ENCODE data around the gene ITGA5.

ITGA5 gene

GRCh38 chr12:54419088-54419887, at the start of gene ITGA5:
Gene ITGA5 (minus strand): TSS chr12:54419266. CDS start chr12:54419198, 68 bp downstream.
- Histone ChIP-seq H3K4me3 (peak within 1 kb of the TSS; percentile 81), H3K9ac (ENCODE audit: insufficient read length) (peak within 1 kb of the TSS; percentile 78), H3K27ac (peak within 1 kb of the TSS; percentile 67), H3K9me3 (ENCODE audit: low read depth, low read length) (no peaks in the 10 kb centered on the region), H3K36me3 (ENCODE audit: insufficient read depth, low read length) (no peaks in the 10 kb centered on the region)
- no peak for TF ChIP-seq EZH2 (IDR thresholded peaks at IDR 0.05)
- TF ChIP-seq POLR2AphosphoS5 (IDR thresholded peaks at IDR 0.05; ENCODE audit: borderline replicate concordance, low read depth, low read length), result peak; percentile 63
- no peak for TF ChIP-seq FOXP2 (optimal IDR thresholded peaks at IDR 0.05; ENCODE audit: control extremely low read depth, extremely low read length, insufficient read depth)
- no peak for DNase-seq (ENCODE audit: low read depth, low spot score)

- no peak for DNase-seq (ENCODE audit: low read depth, low spot score)
- H3K9ac ChIP-seq (ENCODE audit: insufficient read length), result no peak overlapping the region
- no peaks in the 10 kb centered on the region for H3K36me3 ChIP-seq (ENCODE audit: insufficient read depth, low read length)
- H3K4me3 ChIP-seq, result no peak overlapping the region
- no peaks in the 10 kb centered on the region for H3K9me3 ChIP-seq (ENCODE audit: low read depth, low read length)
- H3K27ac ChIP-seq, result peak overlapping the region; percentile 17; the same call in 1 of the 2 replicates
- TF ChIP-seq EZH2 (IDR thresholded peaks at IDR 0.05), result no peak
- no peak for TF ChIP-seq FOXP2 (optimal IDR thresholded peaks at IDR 0.05; ENCODE audit: control extremely low read depth, extremely low read length, insufficient read depth)
- no peak for TF ChIP-seq POLR2AphosphoS5 (IDR thresholded peaks at IDR 0.05; ENCODE audit: borderline replicate concordance, low read depth, low read length)
These were observed 46.9 kb upstream of the ITGA5 start for GRCh38 chr12:54465857-54466523.

- Histone ChIP-seq H3K36me3 (ENCODE audit: insufficient read depth, low read length) (no peaks in the 10 kb centered on the region), H3K27ac (no peak overlapping the region), H3K4me3 (no peak overlapping the region), H3K9me3 (ENCODE audit: low read depth, low read length) (no peaks in the 10 kb centered on the region), H3K9ac (ENCODE audit: insufficient read length) (no peak overlapping the region)
- no peak for TF ChIP-seq POLR2AphosphoS5 (IDR thresholded peaks at IDR 0.05; ENCODE audit: borderline replicate concordance, low read depth, low read length)
- no peak for TF ChIP-seq FOXP2 (optimal IDR thresholded peaks at IDR 0.05; ENCODE audit: control extremely low read depth, extremely low read length, insufficient read depth)
- no peak for TF ChIP-seq EZH2 (IDR thresholded peaks at IDR 0.05)
- DNase-seq (ENCODE audit: low read depth, low spot score), result no peak
These were observed 44.4 kb upstream of the ITGA5 start for GRCh38 chr12:54463484-54463883.

DNA sequence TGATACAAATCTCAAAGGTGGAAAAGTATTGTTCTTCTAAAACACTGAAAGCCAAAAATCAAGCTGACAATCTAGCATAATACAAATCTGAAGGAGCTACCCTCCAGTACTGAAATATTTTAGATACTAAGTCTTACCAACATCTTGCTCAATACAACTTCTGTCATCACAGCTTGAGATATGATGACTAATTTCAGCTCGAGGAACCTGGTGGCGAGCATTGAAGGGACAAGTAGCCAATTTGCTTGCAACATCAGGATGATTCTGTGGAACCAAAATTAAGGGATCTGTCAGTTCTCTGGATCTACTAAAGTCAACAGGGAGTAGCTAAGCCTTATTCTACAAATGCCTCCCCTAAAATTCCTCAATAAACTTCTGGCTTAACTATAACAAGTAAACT, 44.0 kb upstream of the ITGA5 start:
- H3K27ac ChIP-seq, result no peak overlapping the region
- H3K36me3 ChIP-seq (ENCODE audit: insufficient read depth, low read length), result no peaks in the 10 kb centered on the region
- TF ChIP-seq POLR2AphosphoS5 (IDR thresholded peaks at IDR 0.05; ENCODE audit: borderline replicate concordance, low read depth, low read length), result no peak
- no peak for TF ChIP-seq EZH2 (IDR thresholded peaks at IDR 0.05)
- no peak for TF ChIP-seq FOXP2 (optimal IDR thresholded peaks at IDR 0.05; ENCODE audit: control extremely low read depth, extremely low read length, insufficient read depth)
- no peak overlapping the region for H3K4me3 ChIP-seq
- H3K9ac ChIP-seq (ENCODE audit: insufficient read length), result no peak overlapping the region
- no peak for DNase-seq (ENCODE audit: low read depth, low spot score)
- H3K9me3 ChIP-seq (ENCODE audit: low read depth, low read length), result no peaks in the 10 kb centered on the region

- no peak overlapping the region for H3K9ac ChIP-seq (ENCODE audit: insufficient read length)
- no peaks in the 10 kb centered on the region for H3K36me3 ChIP-seq (ENCODE audit: insufficient read depth, low read length)
- no peak for TF ChIP-seq FOXP2 (optimal IDR thresholded peaks at IDR 0.05; ENCODE audit: control extremely low read depth, extremely low read length, insufficient read depth)
- no peak for TF ChIP-seq EZH2 (IDR thresholded peaks at IDR 0.05)
- no peak for TF ChIP-seq POLR2AphosphoS5 (IDR thresholded peaks at IDR 0.05; ENCODE audit: borderline replicate concordance, low read depth, low read length)
- DNase-seq (ENCODE audit: low read depth, low spot score), result no peak
- H3K27ac ChIP-seq, result no peak overlapping the region
- no peak overlapping the region for H3K4me3 ChIP-seq
- no peaks in the 10 kb centered on the region for H3K9me3 ChIP-seq (ENCODE audit: low read depth, low read length)
These were observed 41.4 kb upstream of the ITGA5 start for GRCh38 chr12:54460317-54460923.

- H3K9ac ChIP-seq (ENCODE audit: insufficient read length), result no peak overlapping the region
- H3K36me3 ChIP-seq (ENCODE audit: insufficient read depth, low read length), result no peaks in the 10 kb centered on the region
- no peak for DNase-seq (ENCODE audit: low read depth, low spot score)
- H3K4me3 ChIP-seq, result no peak overlapping the region
- peak overlapping the region; percentile 38; the same call in 1 of the 2 replicates for H3K27ac ChIP-seq
- H3K9me3 ChIP-seq (ENCODE audit: low read depth, low read length), result no peaks in the 10 kb centered on the region
- no peak for TF ChIP-seq FOXP2 (optimal IDR thresholded peaks at IDR 0.05; ENCODE audit: control extremely low read depth, extremely low read length, insufficient read depth)
- TF ChIP-seq POLR2AphosphoS5 (IDR thresholded peaks at IDR 0.05; ENCODE audit: borderline replicate concordance, low read depth, low read length), result no peak
- no peak for TF ChIP-seq EZH2 (IDR thresholded peaks at IDR 0.05)
These were observed 40.3 kb upstream of the ITGA5 start for GRCh38 chr12:54459355-54459754.

- Histone ChIP-seq H3K4me3 (no peak overlapping the region), H3K36me3 (ENCODE audit: insufficient read depth, low read length) (no peaks in the 10 kb centered on the region), H3K27ac (no peak overlapping the region), H3K9ac (ENCODE audit: insufficient read length) (no peak overlapping the region), H3K9me3 (ENCODE audit: low read depth, low read length) (no peaks in the 10 kb centered on the region)
- TF ChIP-seq EZH2 (IDR thresholded peaks at IDR 0.05) (no peak), FOXP2 (optimal IDR thresholded peaks at IDR 0.05; ENCODE audit: control extremely low read depth, extremely low read length, insufficient read depth) (no peak), POLR2AphosphoS5 (IDR thresholded peaks at IDR 0.05; ENCODE audit: borderline replicate concordance, low read depth, low read length) (no peak)
- DNase-seq (ENCODE audit: low read depth, low spot score), result no peak
These were observed 36.8 kb upstream of the ITGA5 start for GRCh38 chr12:54455760-54456469.

DNA sequence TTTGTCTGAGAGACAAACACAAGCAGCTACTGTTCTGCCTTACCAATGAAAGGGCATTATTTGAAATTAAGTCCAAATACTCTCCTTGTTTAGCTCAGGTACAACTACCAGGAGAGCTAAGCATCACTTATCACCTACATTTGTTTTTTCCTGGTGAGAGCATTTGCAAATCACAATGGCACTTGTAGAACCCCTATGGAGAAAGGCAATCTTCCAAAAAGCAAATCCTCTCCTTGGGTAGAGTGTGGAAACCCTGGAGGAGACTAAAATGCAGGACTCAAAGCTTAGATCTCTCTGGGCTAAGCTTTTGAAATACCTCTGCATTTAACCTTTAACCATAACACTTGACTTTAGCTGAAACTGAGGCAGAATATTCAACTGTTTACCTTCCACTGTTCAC, 33.6 kb upstream of the ITGA5 start:
- no peak for DNase-seq (ENCODE audit: low read depth, low spot score)
- TF ChIP-seq FOXP2 (optimal IDR thresholded peaks at IDR 0.05; ENCODE audit: control extremely low read depth, extremely low read length, insufficient read depth), result no peak
- TF ChIP-seq EZH2 (IDR thresholded peaks at IDR 0.05), result no peak
- no peak for TF ChIP-seq POLR2AphosphoS5 (IDR thresholded peaks at IDR 0.05; ENCODE audit: borderline replicate concordance, low read depth, low read length)
- Histone ChIP-seq H3K9me3 (ENCODE audit: low read depth, low read length) (no peaks in the 10 kb centered on the region), H3K27ac (no peak overlapping the region), H3K4me3 (no peak overlapping the region), H3K9ac (ENCODE audit: insufficient read length) (no peak overlapping the region), H3K36me3 (ENCODE audit: insufficient read depth, low read length) (no peaks in the 10 kb centered on the region)
